Measurements from ENCODE around the gene NFE2L3. TPM values are rescaled to one million over a fixed set of nuclear protein-coding genes. Genes with fewer than 3 reads are reported as not detected.

The NFE2L3 gene
- total and polyA plus RNA-seq, 2 of the 8 experiments (the other 6 are each of a cell fraction or from before 2014, with no cell fraction given), result 64.9 to 76.5 TPM

GRCh38 chr7:26145238-26145637, 6.8 kb upstream of the NFE2L3 start:
- Histone ChIP-seq H3K4me2 (ENCODE audit: insufficient read depth in 1 of 2, low read depth in 2 of 2, low read length in 2 of 2) (no peak overlapping the region), H3K4me3 (ENCODE audit: extremely low read depth in 1 of 4, insufficient read depth in 2 of 4, low read depth in 3 of 4, low read length in 4 of 4) (no peak overlapping the region), H2BK15ac (ENCODE audit: low read length) (no peak overlapping the region), H3K9me3 (ENCODE audit: insufficient read depth in 2 of 2, low read depth in 1 of 2, low read length in 1 of 2) (peaks cover 7 to 13% of the 10 kb centered on the region in 2 experiments; a peak in 2 of 4 replicates), H3K4ac (replicated peaks; ENCODE audit: insufficient read length, low read depth, low read length) (no peak overlapping the region), H4K20me1 (replicated peaks in 1 of 2; ENCODE audit: control insufficient read depth in 1 of 2, insufficient read depth in 2 of 2, low read length in 2 of 2) (no peaks in the 10 kb centered on the region), H3K4me1 (replicated peaks in 1 of 4; ENCODE audit: control insufficient read depth in 3 of 4, insufficient read depth in 4 of 4, low read length in 3 of 4) (no peaks in the 10 kb centered on the region), H3K79me1 (ENCODE audit: low read depth, low read length) (no peaks in the 10 kb centered on the region), H3K36me3 (ENCODE audit: control insufficient read depth in 2 of 4, insufficient read depth in 4 of 4, low read length in 3 of 4) (no peaks in the 10 kb centered on the region), H2BK12ac (ENCODE audit: low read depth, low read length) (no peak overlapping the region), H2BK5ac (ENCODE audit: low read depth, low read length) (no peak overlapping the region), H3K27ac (ENCODE audit: low read depth, low read length) (no peak overlapping the region), H3K79me2 (ENCODE audit: control insufficient read depth in 1 of 2, insufficient read depth in 2 of 2, low read length in 2 of 2) (no peaks in the 10 kb centered on the region), H2BK20ac (ENCODE audit: low read length) (no peak overlapping the region), H4K5ac (ENCODE audit: insufficient read length, low read depth, low read length) (no peak overlapping the region), H3K14ac (ENCODE audit: insufficient read length) (no peak overlapping the region), H3K9ac (replicated peaks in 1 of 4; ENCODE audit: extremely low read depth in 1 of 4, low read depth in 3 of 4, low read length in 3 of 4) (no peak overlapping the region), H4K91ac (replicated peaks; ENCODE audit: insufficient read length, low read length) (no peak overlapping the region), H4K8ac (ENCODE audit: extremely low read depth, insufficient read depth, low read length) (no peak overlapping the region), H2AFZ (ENCODE audit: low read length) (no peak overlapping the region), H2BK120ac (replicated peaks; ENCODE audit: low read depth, low read length) (no peak overlapping the region), H3K23ac (ENCODE audit: insufficient read length) (no peak overlapping the region), H3K56ac (replicated peaks; ENCODE audit: insufficient read length, low read depth, low read length) (no peak overlapping the region), H3K18ac (ENCODE audit: extremely low read depth, low read length) (no peak overlapping the region), H3K27me3 (replicated peaks in 1 of 4; ENCODE audit: control insufficient read depth in 3 of 4, extremely low read depth in 1 of 4, insufficient read depth in 3 of 4, low read length in 3 of 4) (no peaks in the 10 kb centered on the region), H2AK5ac (ENCODE audit: low read depth, low read length) (no peak overlapping the region), H3K23me2 (ENCODE audit: low read depth, low read length) (no peaks in the 10 kb centered on the region)
- DNase-seq (ENCODE audit: low read depth in 1 of 2, low spot score in 2 of 2) (no peak), FAIRE-seq (no peak)
- ChIA-PET POLR2A (ENCODE audit: partially characterized antibody) (no interaction called here), CTCF (ENCODE audit: partially characterized antibody) (interaction anchor here (0.7 kb wide), 1 partner anchor 85 kb away, joined by 3 read pairs; no protein-coding TSS in a partner anchor)
- TF ChIP-seq SIRT6 (IDR thresholded peaks at IDR 0.05; ENCODE audit: low read length) (no peak), ATF2 (IDR thresholded peaks at IDR 0.05; ENCODE audit: low read length) (no peak), TCF12 (IDR thresholded peaks at IDR 0.05; ENCODE audit: low read depth, low read length) (no peak), POLR2AphosphoS5 (IDR thresholded peaks at IDR 0.05; ENCODE audit: low read depth, low read length) (no peak)
- 100% methylated on average over 3 of the region's 4 CpGs; no CpG with 5 or more reads in 1 of the 2 experiments for WGBS, 2 experiments (ENCODE audit: extremely low coverage in 1 of 2, insufficient coverage in 1 of 2, insufficient read length in 1 of 2, insufficient replicate concordance in 2 of 2, low coverage in 1 of 2, low lambda C conversion rate in 2 of 2, missing lambda C conversion rate in 1 of 2)
